Measurements from ENCODE around the gene ROR2. TPM values are rescaled to one million over a fixed set of nuclear protein-coding genes. Genes with fewer than 3 reads are reported as not detected.

The ROR2 gene
- total RNA-seq, 1 experiment from 2014 or later, result 2.7 TPM

GRCh38 chr9:91834740-91835139 lies 115.3 kb downstream of the ROR2 start:
- H2BK15ac ChIP-seq (ENCODE audit: low read depth, low read length), result no peak overlapping the region
- H3K14ac ChIP-seq (ENCODE audit: insufficient read depth, low read length), result no peak overlapping the region; the same call in 1 of the 2 replicates
- Mint-ChIP-seq H3K4me3 (no peak overlapping the region), H3K27ac (no peak overlapping the region), H3K9me3 (no peaks in the 10 kb centered on the region), H3K36me3 (ENCODE audit: insufficient read depth in 1 of 3, low read depth in 3 of 3) (no peaks in the 10 kb centered on the region), H3K27me3 (ENCODE audit: low read depth) (no peaks in the 10 kb centered on the region), H3K4me1 (peaks cover 9 to 23% of the 10 kb centered on the region in 2 experiments)
- no peak overlapping the region for H3K4me2 ChIP-seq (ENCODE audit: insufficient read depth, insufficient read length, low read length)
- no peak overlapping the region for H3K4ac ChIP-seq (ENCODE audit: low read depth, low read length)
- no peaks in the 10 kb centered on the region for H3K4me1 ChIP-seq (ENCODE audit: insufficient read depth, low read length)
- H3K27ac ChIP-seq (ENCODE audit: insufficient read length, low read depth, low read length), result no peak overlapping the region
- H3T11ph ChIP-seq (ENCODE audit: low read length), result no peak overlapping the region
- TF ChIP-seq, protein P1, sequence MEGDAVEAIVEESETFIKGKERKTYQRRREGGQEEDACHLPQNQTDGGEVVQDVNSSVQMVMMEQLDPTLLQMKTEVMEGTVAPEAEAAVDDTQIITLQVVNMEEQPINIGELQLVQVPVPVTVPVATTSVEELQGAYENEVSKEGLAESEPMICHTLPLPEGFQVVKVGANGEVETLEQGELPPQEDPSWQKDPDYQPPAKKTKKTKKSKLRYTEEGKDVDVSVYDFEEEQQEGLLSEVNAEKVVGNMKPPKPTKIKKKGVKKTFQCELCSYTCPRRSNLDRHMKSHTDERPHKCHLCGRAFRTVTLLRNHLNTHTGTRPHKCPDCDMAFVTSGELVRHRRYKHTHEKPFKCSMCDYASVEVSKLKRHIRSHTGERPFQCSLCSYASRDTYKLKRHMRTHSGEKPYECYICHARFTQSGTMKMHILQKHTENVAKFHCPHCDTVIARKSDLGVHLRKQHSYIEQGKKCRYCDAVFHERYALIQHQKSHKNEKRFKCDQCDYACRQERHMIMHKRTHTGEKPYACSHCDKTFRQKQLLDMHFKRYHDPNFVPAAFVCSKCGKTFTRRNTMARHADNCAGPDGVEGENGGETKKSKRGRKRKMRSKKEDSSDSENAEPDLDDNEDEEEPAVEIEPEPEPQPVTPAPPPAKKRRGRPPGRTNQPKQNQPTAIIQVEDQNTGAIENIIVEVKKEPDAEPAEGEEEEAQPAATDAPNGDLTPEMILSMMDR (conservative IDR thresholded peaks at IDR 0.05), result no peak
- no peak overlapping the region for H2BK20ac ChIP-seq (ENCODE audit: low read depth, low read length, poor library complexity, severe bottlenecking)
- H2BK5ac ChIP-seq (ENCODE audit: insufficient read length, low read length), result no peak overlapping the region
- H3K79me2 ChIP-seq (ENCODE audit: insufficient read depth, low read length), result no peaks in the 10 kb centered on the region
- WGBS (ENCODE audit: extremely low coverage, insufficient read length, low lambda C conversion rate), result no CpG with 5 or more reads among the region's 3 CpGs
- no peak overlapping the region for H2AFZ ChIP-seq (ENCODE audit: low read length)
- no peak overlapping the region for H4K8ac ChIP-seq (replicated peaks; ENCODE audit: insufficient read length, low read depth, low read length)
- H4K91ac ChIP-seq (ENCODE audit: insufficient read length, low read depth, low read length), result no peak overlapping the region
- H3K79me1 ChIP-seq (ENCODE audit: insufficient read depth, low read depth, low read length, poor library complexity, severe bottlenecking), result no peaks in the 10 kb centered on the region
- no peak overlapping the region for H2BK12ac ChIP-seq (ENCODE audit: insufficient read length, low read depth, low read length)
- H3K23ac ChIP-seq (ENCODE audit: insufficient read length, low read depth, low read length), result no peak overlapping the region
- H3K18ac ChIP-seq (ENCODE audit: insufficient read length, low read depth, low read length), result no peak overlapping the region
- H3K23me2 ChIP-seq (ENCODE audit: insufficient read length, low read depth, low read length, poor library complexity, severe bottlenecking), result no peaks in the 10 kb centered on the region
- no peaks in the 10 kb centered on the region for H4K20me1 ChIP-seq (ENCODE audit: control insufficient read depth, insufficient read depth, insufficient read length)
- H2BK120ac ChIP-seq (ENCODE audit: low read depth, low read length, poor library complexity, severe bottlenecking), result no peak overlapping the region
- H3K27me3 ChIP-seq (ENCODE audit: insufficient read depth, low read length), result no peaks in the 10 kb centered on the region
- DNase-seq, result no peak
- no peak overlapping the region for H4K5ac ChIP-seq (ENCODE audit: insufficient read length, low read depth, low read length)
- no peaks in the 10 kb centered on the region for H3K9me3 ChIP-seq (ENCODE audit: control insufficient read depth, low read depth, low read length)
- no peak overlapping the region for H3K9ac ChIP-seq (ENCODE audit: extremely low read depth, insufficient read length, low read length)
- no peak overlapping the region for H2AK5ac ChIP-seq (ENCODE audit: insufficient read length, low read length)
- H3K56ac ChIP-seq (ENCODE audit: insufficient read length, low read depth, low read length), result no peak overlapping the region
